ENCODE data around the gene FAM136A.

Gene FAM136A

DNA sequence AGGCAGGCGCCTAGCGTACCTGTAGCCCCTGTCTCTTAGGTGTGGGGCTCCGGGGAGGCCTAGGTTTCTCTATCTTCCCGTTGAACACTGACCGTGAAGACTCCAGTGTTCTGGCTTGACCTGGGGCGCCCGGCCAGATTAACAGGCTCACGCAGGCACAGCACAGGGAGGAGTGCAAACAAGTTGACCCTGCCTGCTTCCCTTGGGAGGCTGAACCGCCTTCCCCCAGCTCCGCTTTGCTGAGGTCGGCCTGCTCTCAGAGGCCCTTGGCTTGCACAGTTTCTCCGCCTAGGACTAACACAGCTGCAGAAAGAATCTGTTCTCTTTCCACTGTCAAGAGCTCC lies 43.4 kb downstream of the FAM136A start:
- Mint-ChIP-seq H3K27ac (no peak overlapping the region), H3K36me3 (peaks cover 32% of the 10 kb centered on the region), H3K9me3 (no peaks in the 10 kb centered on the region), H3K4me3 (peak overlapping the region; percentile 84), H3K4me1 (peaks cover 13% of the 10 kb centered on the region)
- DNase-seq (ENCODE audit: low spot score in 2 of 2) (no peak), ATAC-seq (no peak)

DNA sequence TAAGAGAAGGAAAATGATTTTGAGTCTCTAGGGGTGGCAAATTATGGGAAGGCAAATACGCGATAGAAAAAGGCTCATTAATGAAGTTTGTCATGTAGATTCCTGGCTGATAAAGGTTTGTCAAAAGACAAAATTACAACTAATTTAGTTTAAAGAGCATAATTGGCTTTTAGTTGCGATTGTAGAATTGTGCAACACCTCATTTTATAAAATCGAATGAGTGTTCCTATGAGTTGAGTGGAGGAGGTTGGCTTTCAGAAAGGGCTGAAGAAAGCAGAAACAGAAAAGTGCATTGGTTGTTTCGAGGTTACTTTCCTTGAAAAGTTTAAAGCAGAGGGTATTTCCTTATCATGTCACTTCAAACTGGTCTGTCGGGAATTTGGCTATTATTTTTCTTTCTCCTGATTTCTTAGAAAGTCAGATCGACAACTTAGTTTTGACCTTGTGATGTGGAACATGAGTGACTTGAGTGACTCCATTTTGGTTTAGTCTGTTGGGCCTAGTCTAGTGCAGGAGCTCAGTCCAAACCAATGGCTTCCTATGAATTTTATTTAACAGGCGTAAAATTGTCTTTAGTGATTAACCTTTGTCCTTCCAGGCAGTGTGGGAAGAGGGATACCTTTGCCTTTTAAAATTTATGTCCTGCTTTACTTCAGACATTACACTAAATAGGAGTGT lies 46.1 kb downstream of the FAM136A start:
- no peaks in the 10 kb centered on the region for H3K9me3 Mint-ChIP-seq
- peaks cover 8% of the 10 kb centered on the region for H3K4me1 Mint-ChIP-seq
- DNase-seq (ENCODE audit: low spot score in 2 of 2), result no peak
- ATAC-seq, result no peak
- peaks cover 15% of the 10 kb centered on the region for H3K36me3 Mint-ChIP-seq
- no peak overlapping the region for H3K27ac Mint-ChIP-seq
- peak overlapping the region; percentile 35 for H3K4me3 Mint-ChIP-seq

DNA sequence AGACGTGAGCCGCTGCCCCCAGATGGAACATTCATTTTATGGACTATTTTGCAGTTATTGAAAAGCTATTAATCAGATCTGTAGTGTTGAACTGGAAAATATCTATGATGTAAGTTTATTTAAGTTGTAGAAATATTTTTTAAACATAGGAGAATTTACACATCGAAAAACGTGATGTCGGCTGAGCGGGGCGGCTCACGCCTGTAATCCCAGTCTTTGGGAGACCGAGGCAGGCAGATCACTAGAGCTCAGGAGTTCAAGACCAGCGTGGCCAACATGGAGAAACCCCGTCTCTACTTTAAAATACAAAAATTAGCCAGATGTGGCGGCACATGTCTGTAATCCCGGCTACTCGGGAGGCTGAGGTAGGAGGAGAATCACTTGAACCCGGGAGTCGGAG lies 51.4 kb downstream of the FAM136A start:
- H3K9me3 Mint-ChIP-seq, result no peaks in the 10 kb centered on the region
- no peak overlapping the region for H3K27ac Mint-ChIP-seq

DNA sequence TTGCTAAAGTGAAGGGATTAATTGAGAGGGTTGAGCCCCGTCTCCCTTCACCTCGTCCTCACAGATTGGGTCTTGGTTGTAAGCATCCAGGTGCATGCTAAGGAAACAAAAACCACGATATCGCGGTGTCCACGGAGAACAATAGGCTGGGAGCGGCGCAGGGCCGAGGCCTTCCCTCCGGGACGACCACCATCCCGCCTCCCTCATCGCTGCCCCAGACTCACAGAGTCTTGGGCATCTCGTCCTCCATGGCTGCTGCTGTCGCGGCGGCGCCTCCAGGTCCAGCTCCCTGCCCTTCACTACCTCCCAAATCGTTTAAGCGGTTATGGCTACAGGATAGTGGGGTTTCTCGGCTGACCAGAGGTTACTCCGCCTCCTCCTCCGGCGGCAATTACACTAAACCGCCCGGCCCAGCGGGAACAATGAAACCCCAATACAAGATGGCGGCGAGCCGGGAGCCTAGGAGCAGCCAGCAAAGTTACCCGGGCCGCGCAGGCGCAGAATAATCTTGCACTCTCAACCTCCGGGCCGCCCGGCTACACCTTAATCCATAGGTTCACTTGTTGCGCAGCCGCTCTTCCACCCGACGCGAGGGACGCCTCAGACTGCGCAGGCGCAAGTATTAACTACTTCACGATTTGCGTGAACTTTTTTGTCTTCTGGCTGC lies 53.6 kb downstream of the FAM136A start, which contains the start of gene TIA1:
Gene TIA1, minus strand, starts transcription at position 448 of the 667 bp plus-strand sequence. Its CDS starts 198 bp downstream, at position 250.
- no peaks in the 10 kb centered on the region for H3K9me3 Mint-ChIP-seq

More for the DNA sequence above, 51.4 kb downstream of the FAM136A start:
- ATAC-seq (no peak), DNase-seq (ENCODE audit: low spot score in 2 of 2) (peak in 1 of 2 donors; percentile 47)
- Mint-ChIP-seq H3K4me1 (peaks cover 22% of the 10 kb centered on the region), H3K4me3 (no peak overlapping the region), H3K36me3 (peaks cover 42% of the 10 kb centered on the region)

DNA sequence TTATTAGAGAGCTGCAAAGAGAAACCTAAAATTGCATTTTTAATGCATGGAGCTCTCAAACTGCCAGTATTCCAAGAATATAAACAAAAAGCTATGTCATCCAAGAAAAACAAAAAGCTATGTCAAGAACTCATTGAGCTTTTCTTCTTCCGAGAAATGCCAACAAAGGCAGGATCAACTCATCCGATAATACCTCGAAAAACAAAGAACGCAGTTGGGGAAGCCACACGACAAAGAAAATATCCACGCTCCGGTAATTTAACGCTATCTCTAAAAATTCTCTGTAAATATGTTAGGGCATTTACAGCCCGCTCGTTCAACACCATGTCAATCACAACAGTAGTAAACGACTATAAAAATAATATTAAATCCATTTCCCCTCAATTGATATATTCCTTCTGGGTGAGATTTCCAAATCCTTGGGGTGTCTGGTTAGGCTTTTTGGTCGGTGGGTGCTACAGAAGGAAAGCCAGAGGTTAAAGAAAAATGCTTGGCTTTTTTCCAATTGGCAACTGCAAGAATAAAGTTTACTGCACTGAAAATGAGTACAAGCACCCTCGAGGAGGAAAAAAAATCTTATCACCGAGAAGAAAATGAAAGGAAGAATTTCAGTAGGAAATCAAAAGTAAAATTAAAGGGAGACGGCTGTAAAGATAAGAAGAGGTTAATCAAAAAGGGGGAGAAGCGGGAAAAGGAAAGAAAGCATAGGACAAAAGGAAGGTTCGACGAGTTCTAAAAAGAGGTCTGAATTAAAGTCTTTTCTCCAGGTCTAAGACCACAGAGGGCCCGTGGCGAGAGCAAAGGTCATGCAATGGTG lies 54.3 kb downstream of the FAM136A start:
- peak overlapping the region; percentile 88 for H3K4me3 Mint-ChIP-seq
- H3K36me3 Mint-ChIP-seq, result peaks cover 47% of the 10 kb centered on the region
- H3K4me1 Mint-ChIP-seq, result peaks cover 38% of the 10 kb centered on the region
- H3K9me3 Mint-ChIP-seq, result no peaks in the 10 kb centered on the region
- DNase-seq (ENCODE audit: low spot score in 2 of 2) (peak in 1 of 2 donors; percentile 41), ATAC-seq (no peak)
- H3K27ac Mint-ChIP-seq, result peak overlapping the region; percentile 100

More for the DNA sequence above, 53.6 kb downstream of the FAM136A start, which contains the start of gene TIA1:
- peak within 1 kb of the TSS; percentile 88 for H3K4me3 Mint-ChIP-seq
- ATAC-seq (peak; percentile 98), DNase-seq (ENCODE audit: low spot score in 2 of 2) (peak; percentile 92 to 98)
- peaks cover 33% of the 10 kb centered on the region for H3K4me1 Mint-ChIP-seq
- peaks cover 47% of the 10 kb centered on the region for H3K36me3 Mint-ChIP-seq
- H3K27ac Mint-ChIP-seq, result peak within 1 kb of the TSS; percentile 100

Measured in stimulated activated effector memory CD8-positive, alpha-beta T cell treated with anti-CD3 and anti-CD28 coated beads, Interleukin-12 subunit alpha, Interleukin-12 subunit beta, amount 100 ng/mL, for 72 hours (primary cell).